ENCODE data around the gene OR6N1.

The OR6N1 gene

GRCh38 chr1:158735848-158736247 lies 36.1 kb downstream of the OR6N1 start:
- DNase-seq, result no peak

- no peak for DNase-seq
Observed at GRCh38 chr1:158732524-158732923, 39.5 kb downstream of the OR6N1 start.

GRCh38 chr1:158731707-158732106 lies 40.3 kb downstream of the OR6N1 start:
- no peak for DNase-seq

- no peak for DNase-seq
Observed at GRCh38 chr1:158730453-158730852, 41.5 kb downstream of the OR6N1 start.

- DNase-seq, result no peak
Observed at GRCh38 chr1:158728510-158729225, 43.3 kb downstream of the OR6N1 start.

- no peak for DNase-seq
Observed at GRCh38 chr1:158724442-158724841, 47.6 kb downstream of the OR6N1 start.

GRCh38 chr1:158720620-158721019 lies 51.4 kb downstream of the OR6N1 start, which contains the start of gene OR6K3:
Gene OR6K3, minus strand, starts transcription at chr1:158720720. Its CDS starts 2,605 bp downstream, at chr1:158718115.
- no peak for DNase-seq

GRCh38 chr1:158719664-158720063 lies 52.3 kb downstream of the OR6N1 start:
- DNase-seq, result no peak

- no peak for DNase-seq
Observed at GRCh38 chr1:158717344-158717743, 54.7 kb downstream of the OR6N1 start.

- DNase-seq, result no peak
Observed at GRCh38 chr1:158716335-158716734, 55.7 kb downstream of the OR6N1 start.

GRCh38 chr1:158714754-158715153 lies 57.2 kb downstream of the OR6N1 start:
- no peak for DNase-seq
